NOMO-1 treated with DMSO at 0.1 percent for 48 hours (cell line): Measurements from ENCODE around the gene ACSF2.

Source experiments
- DNase-seq: peaks from one replicate; lab custom pipeline; 2025; ENCODE audit not compliant: unreplicated experiment; lab: John Stamatoyannopoulos, UW

The ACSF2 gene

GRCh38 chr17:50520483-50520882, 94.5 kb downstream of the ACSF2 start:
- DNase-seq = no peak

GRCh38 chr17:50521514-50521913, 95.5 kb downstream of the ACSF2 start:
- DNase-seq = no peak

GRCh38 chr17:50522766-50523165, 96.7 kb downstream of the ACSF2 start:
- DNase-seq = no peak

DNA sequence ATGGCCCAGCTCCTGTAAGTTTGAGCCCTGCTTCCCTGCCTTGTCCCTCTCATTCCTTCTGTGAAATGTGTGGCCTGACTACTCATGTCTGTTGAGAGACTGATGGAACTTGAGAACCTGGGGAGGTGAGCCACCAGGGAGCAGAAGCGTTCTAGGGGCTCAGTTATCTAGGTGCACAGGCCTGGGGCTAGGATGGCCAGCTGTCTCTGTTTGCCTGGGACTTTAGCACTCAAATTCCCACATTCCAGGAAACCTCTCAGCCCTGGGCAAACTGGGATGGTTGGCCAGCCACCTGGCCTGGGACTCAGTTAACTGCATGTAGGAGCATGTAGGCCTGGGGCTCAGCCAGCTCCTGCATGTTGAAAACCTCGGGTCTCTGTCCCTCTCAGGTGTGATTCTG, 97.2 kb downstream of the ACSF2 start:
- no peak for DNase-seq
